ENCODE measurements around the gene NR4A1. TPM values are rescaled to one million over a fixed set of nuclear protein-coding genes. Genes with fewer than 3 reads are reported as not detected.
A peak's percentile ranks its signal among the peaks of the same experiment; 100 is the strongest.

The NR4A1 gene
- total RNA-seq, 2 donors from 2014 or later, result 9.9 to 47.6 TPM

GRCh38 chr12:52043386-52044212 lies 7.6 kb upstream of the NR4A1 start:
- Mint-ChIP-seq H3K9me3 (no peaks in the 10 kb centered on the region), H3K27me3 (no peaks in the 10 kb centered on the region), H3K4me1 (peaks cover 25% of the 10 kb centered on the region), H3K36me3 (ENCODE audit: low read depth) (peaks cover 5% of the 10 kb centered on the region), H3K27ac (no peak overlapping the region), H3K4me3 (no peak overlapping the region)
- no peak for ATAC-seq (replicated peaks)

GRCh38 chr12:52044292-52044983 lies 6.8 kb upstream of the NR4A1 start:
- peaks cover 29% of the 10 kb centered on the region for H3K4me1 Mint-ChIP-seq
- no peaks in the 10 kb centered on the region for H3K9me3 Mint-ChIP-seq
- no peak for ATAC-seq (replicated peaks)
- H3K27ac Mint-ChIP-seq, result peak overlapping the region; percentile 15
- no peaks in the 10 kb centered on the region for H3K27me3 Mint-ChIP-seq
- H3K36me3 Mint-ChIP-seq (ENCODE audit: low read depth), result peaks cover 5% of the 10 kb centered on the region
- no peak overlapping the region for H3K4me3 Mint-ChIP-seq

- peak overlapping the region; percentile 69 for H3K27ac Mint-ChIP-seq
- ATAC-seq (replicated peaks), result no peak
- H3K27me3 Mint-ChIP-seq, result no peaks in the 10 kb centered on the region
- H3K36me3 Mint-ChIP-seq (ENCODE audit: low read depth), result peaks cover 5% of the 10 kb centered on the region
- H3K4me3 Mint-ChIP-seq, result peak overlapping the region; percentile 20
- H3K4me1 Mint-ChIP-seq, result peaks cover 24% of the 10 kb centered on the region
- H3K9me3 Mint-ChIP-seq, result no peaks in the 10 kb centered on the region
Measured at GRCh38 chr12:52045794-52046199, 5.4 kb upstream of the NR4A1 start.

- Mint-ChIP-seq H3K27me3 (no peaks in the 10 kb centered on the region), H3K36me3 (ENCODE audit: low read depth) (peaks cover 14% of the 10 kb centered on the region), H3K4me3 (no peak overlapping the region), H3K4me1 (peaks cover 19% of the 10 kb centered on the region), H3K9me3 (no peaks in the 10 kb centered on the region), H3K27ac (peak overlapping the region; percentile 69)
- ATAC-seq (replicated peaks), result no peak
Measured at GRCh38 chr12:52046859-52047258, 4.4 kb upstream of the NR4A1 start.

GRCh38 chr12:52049286-52049685 lies 2.0 kb upstream of the NR4A1 start:
- Mint-ChIP-seq H3K4me3 (peak overlapping the region; percentile 99), H3K4me1 (peaks cover 12% of the 10 kb centered on the region), H3K36me3 (ENCODE audit: low read depth) (peaks cover 38% of the 10 kb centered on the region), H3K27me3 (no peaks in the 10 kb centered on the region), H3K27ac (peak overlapping the region; percentile 69), H3K9me3 (no peaks in the 10 kb centered on the region)
- ATAC-seq (replicated peaks), result no peak

- Mint-ChIP-seq H3K36me3 (ENCODE audit: low read depth) (peaks cover 38% of the 10 kb centered on the region), H3K4me1 (peaks cover 12% of the 10 kb centered on the region), H3K4me3 (peak overlapping the region; percentile 99)
Measured at GRCh38 chr12:52049688-52050087, 1.6 kb upstream of the NR4A1 start.

GRCh38 chr12:52050116-52050757 lies 1.0 kb upstream of the NR4A1 start:
- Mint-ChIP-seq H3K4me1 (peaks cover 12% of the 10 kb centered on the region), H3K36me3 (ENCODE audit: low read depth) (peaks cover 43% of the 10 kb centered on the region), H3K4me3 (peak overlapping the region; percentile 99), H3K9me3 (no peaks in the 10 kb centered on the region), H3K27me3 (no peaks in the 10 kb centered on the region), H3K27ac (peak overlapping the region; percentile 69)
- ATAC-seq (replicated peaks), result no peak

More at GRCh38 chr12:52049688-52050087, 1.6 kb upstream of the NR4A1 start:
- Mint-ChIP-seq H3K27me3 (no peaks in the 10 kb centered on the region), H3K27ac (peak overlapping the region; percentile 69), H3K9me3 (no peaks in the 10 kb centered on the region)
- no peak for ATAC-seq (replicated peaks)

GRCh38 chr12:52052468-52053186 lies 1.4 kb downstream of the NR4A1 start:
- peak overlapping the region; percentile 69 for H3K27ac Mint-ChIP-seq
- peak overlapping the region; percentile 99 for H3K4me3 Mint-ChIP-seq
- peaks cover 12% of the 10 kb centered on the region for H3K4me1 Mint-ChIP-seq
- H3K9me3 Mint-ChIP-seq, result no peaks in the 10 kb centered on the region
- no peaks in the 10 kb centered on the region for H3K27me3 Mint-ChIP-seq
- H3K36me3 Mint-ChIP-seq (ENCODE audit: low read depth), result peaks cover 66% of the 10 kb centered on the region
- ATAC-seq (replicated peaks), result no peak

GRCh38 chr12:52053536-52054209 lies 2.4 kb downstream of the NR4A1 start:
- no peaks in the 10 kb centered on the region for H3K9me3 Mint-ChIP-seq
- no peak for ATAC-seq (replicated peaks)
- peak overlapping the region; percentile 69 for H3K27ac Mint-ChIP-seq
- H3K27me3 Mint-ChIP-seq, result no peaks in the 10 kb centered on the region
- H3K4me3 Mint-ChIP-seq, result peak overlapping the region; percentile 99
- peaks cover 74% of the 10 kb centered on the region for H3K36me3 Mint-ChIP-seq (ENCODE audit: low read depth)
- H3K4me1 Mint-ChIP-seq, result peaks cover 12% of the 10 kb centered on the region

GRCh38 chr12:52054231-52054832 lies 3.1 kb downstream of the NR4A1 start:
- H3K27ac Mint-ChIP-seq, result peak overlapping the region; percentile 38

GRCh38 chr12:52054833-52055730 lies 3.8 kb downstream of the NR4A1 start:
- H3K36me3 Mint-ChIP-seq (ENCODE audit: low read depth), result peaks cover 80% of the 10 kb centered on the region
- peaks cover 1% of the 10 kb centered on the region for H3K4me1 Mint-ChIP-seq
- no peaks in the 10 kb centered on the region for H3K27me3 Mint-ChIP-seq
- no peak for ATAC-seq (replicated peaks)
- H3K9me3 Mint-ChIP-seq, result no peaks in the 10 kb centered on the region
- no peak overlapping the region for H3K4me3 Mint-ChIP-seq
- no peak overlapping the region for H3K27ac Mint-ChIP-seq

More at GRCh38 chr12:52054231-52054832, 3.1 kb downstream of the NR4A1 start:
- peaks cover 80% of the 10 kb centered on the region for H3K36me3 Mint-ChIP-seq (ENCODE audit: low read depth)
- ATAC-seq (replicated peaks), result no peak
- peak overlapping the region; percentile 99 for H3K4me3 Mint-ChIP-seq
- no peaks in the 10 kb centered on the region for H3K9me3 Mint-ChIP-seq
- no peaks in the 10 kb centered on the region for H3K27me3 Mint-ChIP-seq
- H3K4me1 Mint-ChIP-seq, result peaks cover 9% of the 10 kb centered on the region

- Mint-ChIP-seq H3K4me1 (no peaks in the 10 kb centered on the region), H3K4me3 (no peak overlapping the region), H3K27ac (no peak overlapping the region), H3K27me3 (no peaks in the 10 kb centered on the region), H3K9me3 (no peaks in the 10 kb centered on the region), H3K36me3 (ENCODE audit: low read depth) (peaks cover 79% of the 10 kb centered on the region)
- ATAC-seq (replicated peaks), result no peak
Measured at GRCh38 chr12:52055731-52056711, 4.8 kb downstream of the NR4A1 start.
